MM.1S (cell line): ENCODE results near the gene SLC35F1.

Source experiments
- EZH2 ChIP-seq: fragments of 300-600 bp; sonication (generic); optimal IDR thresholded peaks from 2 replicates; pipeline ENCODE3; 2017; ENCODE audit warnings: low read depth, mild to moderate bottlenecking, antibody characterized with exemption, low read length, mixed read lengths
- TF ChIP-seq, protein P1 (sequence below): fragments of 300-600 bp; sonication (generic); IDR thresholded peaks from 2 replicates; pipeline ENCODE4 v1.5.1; 2016; ENCODE audit warnings: antibody characterized with exemption, low read length, mixed read lengths

- TF ChIP-seq EZH2, result no peak
- TF ChIP-seq, protein P1, sequence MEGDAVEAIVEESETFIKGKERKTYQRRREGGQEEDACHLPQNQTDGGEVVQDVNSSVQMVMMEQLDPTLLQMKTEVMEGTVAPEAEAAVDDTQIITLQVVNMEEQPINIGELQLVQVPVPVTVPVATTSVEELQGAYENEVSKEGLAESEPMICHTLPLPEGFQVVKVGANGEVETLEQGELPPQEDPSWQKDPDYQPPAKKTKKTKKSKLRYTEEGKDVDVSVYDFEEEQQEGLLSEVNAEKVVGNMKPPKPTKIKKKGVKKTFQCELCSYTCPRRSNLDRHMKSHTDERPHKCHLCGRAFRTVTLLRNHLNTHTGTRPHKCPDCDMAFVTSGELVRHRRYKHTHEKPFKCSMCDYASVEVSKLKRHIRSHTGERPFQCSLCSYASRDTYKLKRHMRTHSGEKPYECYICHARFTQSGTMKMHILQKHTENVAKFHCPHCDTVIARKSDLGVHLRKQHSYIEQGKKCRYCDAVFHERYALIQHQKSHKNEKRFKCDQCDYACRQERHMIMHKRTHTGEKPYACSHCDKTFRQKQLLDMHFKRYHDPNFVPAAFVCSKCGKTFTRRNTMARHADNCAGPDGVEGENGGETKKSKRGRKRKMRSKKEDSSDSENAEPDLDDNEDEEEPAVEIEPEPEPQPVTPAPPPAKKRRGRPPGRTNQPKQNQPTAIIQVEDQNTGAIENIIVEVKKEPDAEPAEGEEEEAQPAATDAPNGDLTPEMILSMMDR, result no peak
Measured at GRCh38 chr6:118103381-118104146, 196.5 kb downstream of the SLC35F1 start.
